GM20000 (cell line): Measurements from ENCODE around the gene LCN12.
A peak's percentile ranks its signal among the peaks of the same experiment; 100 is the strongest.

Experiments used
- DNase-seq: peaks from one replicate; pipeline ENCODE4 v3.0.0; 2012; ENCODE audit warnings: low spot score
- CTCF ChIP-seq: IDR thresholded peaks from 2 replicates; pipeline ENCODE4 v1.5.1; 2012; ENCODE audit warnings: mild to moderate bottlenecking, control low read depth; ENCODE audit errors: extremely low read depth, missing control alignments

Gene LCN12

GRCh38 chr9:136946228-136947027 lies 5.6 kb upstream of the LCN12 start:
- DNase-seq, result no peak
- no peak for TF ChIP-seq CTCF

- DNase-seq, result no peak
These were observed 4.8 kb upstream of the LCN12 start for GRCh38 chr9:136947028-136947891.

GRCh38 chr9:136947955-136948510 lies 4.0 kb upstream of the LCN12 start:
- DNase-seq, result peak; percentile 76
- peak; percentile 69 for TF ChIP-seq CTCF

More at GRCh38 chr9:136947028-136947891, 4.8 kb upstream of the LCN12 start:
- no peak for TF ChIP-seq CTCF

GRCh38 chr9:136949239-136949816 lies 2.7 kb upstream of the LCN12 start:
- no peak for TF ChIP-seq CTCF
- no peak for DNase-seq

GRCh38 chr9:136949817-136950655 lies 2.0 kb upstream of the LCN12 start:
- TF ChIP-seq CTCF, result no peak
- peak; percentile 100 for DNase-seq

GRCh38 chr9:136950656-136951276 lies 1.3 kb upstream of the LCN12 start:
- no peak for DNase-seq
- TF ChIP-seq CTCF, result no peak
